PC-9 (cell line): ENCODE data around the gene C20orf144. TPM values are rescaled to one million over a fixed set of nuclear protein-coding genes. Genes with fewer than 3 reads are reported as not detected.

ENCODE experiments used
- BruUV-seq: library from RNA; stranded (reverse); fragments of 400-500 nt; replicated peaks from 2 replicates; lab custom pipeline; 2021; lab: Mats Ljungman, UMichigan
- CTCF ChIA-PET: fragments of 300-600 bp; sonication (Branson Sonifier 250); formaldehyde crosslinking; loops from one replicate; lab custom pipeline; 2022; ENCODE audit warnings: antibody characterized with exemption; lab: Charles Lee
- POLR2A ChIA-PET: fragments of 300-600 bp; sonication (Branson Sonifier 250); formaldehyde crosslinking; loops from one replicate; lab custom pipeline; 2022; ENCODE audit warnings: antibody characterized with exemption; ENCODE audit not compliant: unreplicated experiment; lab: Charles Lee
- DNase-seq, 2 experiments: peaks; one replicate each; pipeline versions ENCODE4 v3.0.0 to v3.0.0-alpha.2; 2015 to 2022; ENCODE audit warnings: mixed read lengths in 1 of 2
- H2AFZ ChIP-seq: fragments of 200-600 bp; sonication (generic); 2 replicates; pipeline ENCODE4 v1.8.1; 2017; ENCODE audit warnings: antibody characterized with exemption
- H3F3A ChIP-seq: fragments of 200-600 bp; sonication (generic); 2 replicates; pipeline ENCODE4 v1.8.1; 2017; ENCODE audit warnings: antibody characterized with exemption, mild to moderate bottlenecking, low read depth; ENCODE audit not compliant: insufficient read depth
- H3K27ac ChIP-seq: fragments of 200-600 bp; sonication (generic); 2 replicates; pipeline ENCODE4 v1.6.1; 2016; ENCODE audit warnings: mixed run types
- H3K27me3 ChIP-seq: fragments of 200-600 bp; sonication (generic); 2 replicates; pipeline ENCODE4 v1.6.1; 2016; ENCODE audit warnings: low read depth, mixed run types; ENCODE audit not compliant: insufficient read depth
- H3K36me3 ChIP-seq: fragments of 200-600 bp; sonication (generic); 2 replicates; pipeline ENCODE4 v1.6.1; 2016; ENCODE audit warnings: low read depth, mixed run types
- H3K4me1 ChIP-seq: fragments of 200-600 bp; sonication (generic); replicated peaks from 2 replicates; pipeline ENCODE4 v1.6.1; 2016; ENCODE audit warnings: mixed run types; ENCODE audit not compliant: insufficient read depth
- H3K4me2 ChIP-seq: fragments of 200-600 bp; sonication (generic); 2 replicates; pipeline ENCODE4 v1.6.1; 2017; ENCODE audit warnings: mixed run types
- H3K4me3 ChIP-seq: fragments of 200-600 bp; sonication (generic); 2 replicates; pipeline ENCODE4 v1.6.1; 2016; ENCODE audit warnings: mixed run types
- H3K79me2 ChIP-seq: fragments of 200-600 bp; sonication (generic); 2 replicates; pipeline ENCODE4 v1.6.1; 2017; ENCODE audit warnings: low read depth, mixed run types
- H3K9me2 ChIP-seq: fragments of 200-600 bp; sonication (generic); 2 replicates; pipeline ENCODE4 v1.8.1; 2017; ENCODE audit warnings: mild to moderate bottlenecking; ENCODE audit not compliant: insufficient read depth
- H3K9me3 ChIP-seq: fragments of 200-600 bp; sonication (generic); 2 replicates; pipeline ENCODE4 v1.8.1; 2016; ENCODE audit warnings: low read depth; ENCODE audit not compliant: insufficient read depth
- H4K20me1 ChIP-seq: fragments of 200-600 bp; sonication (generic); 2 replicates; pipeline ENCODE4 v1.8.1; 2017; ENCODE audit not compliant: insufficient read depth
- EZH2 ChIP-seq: fragments of 200-600 bp; sonication (generic); IDR thresholded peaks from 2 replicates; pipeline ENCODE4 v1.8.0; 2017; ENCODE audit warnings: antibody characterized with exemption, low read depth
- intact Hi-C: fragments of 100-400 bp; cut with micrococcal nuclease; formaldehyde crosslinking; loops from one replicate; pipeline ENCODE4 v1.10.0; 2022; ENCODE audit not compliant: unreplicated experiment
- total RNA-seq: library from RNA; stranded (reverse); gene quantifications from 2 replicates; pipeline ENCODE4 v1.2.3, GENCODE V29; 2021
- TF ChIP-seq, protein P1 (sequence below): fragments of 200-600 bp; sonication (generic); conservative IDR thresholded peaks from 2 replicates; pipeline ENCODE4 v1.6.1; 2017; ENCODE audit warnings: mixed run types, antibody characterized with exemption, mild to moderate bottlenecking, moderate library complexity

Gene C20orf144
- total RNA-seq, 1 experiment from 2014 or later = 0.20 TPM

DNA sequence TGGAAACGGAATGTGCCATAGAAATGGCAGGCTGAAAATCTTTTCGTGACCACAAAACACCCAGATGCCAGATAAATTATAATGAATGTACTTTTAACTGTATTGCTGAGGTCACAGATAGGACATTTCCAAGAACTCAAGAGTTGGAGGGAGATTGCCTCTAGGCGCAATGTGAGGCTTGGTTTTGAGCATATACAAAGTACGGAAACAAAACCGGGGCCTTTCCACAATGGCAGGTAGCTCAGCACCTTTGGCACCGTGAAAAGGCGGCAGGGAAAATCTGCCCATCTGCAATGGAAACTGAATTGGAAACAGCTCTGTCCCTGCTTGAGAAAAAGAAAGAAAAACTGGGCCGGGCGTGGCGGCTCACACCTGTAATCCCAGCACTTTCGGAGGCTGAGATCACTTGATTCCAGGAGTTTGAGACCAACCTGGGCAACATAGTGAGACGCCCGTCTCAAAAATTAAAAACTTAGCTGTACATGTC is 10.5 kb upstream of the C20orf144 start:
- BruUV-seq = TSS peak; percentile 5
- H3K9me3 ChIP-seq = no peaks in the 10 kb centered on the region
- no peaks in the 10 kb centered on the region for H3K36me3 ChIP-seq
- no peaks in the 10 kb centered on the region for H3K79me2 ChIP-seq
- CTCF ChIA-PET = interaction anchor here (0.5 kb wide), 1 partner anchor 473 kb away, joined by 3 read pairs; no protein-coding TSS in a partner anchor
- no peak overlapping the region for H3K4me3 ChIP-seq
- POLR2A ChIA-PET = interaction anchor here (0.6 kb wide), 1 partner anchor 135 kb away, joined by 14 read pairs; no protein-coding TSS in a partner anchor
- peaks cover 32% of the 10 kb centered on the region for H3F3A ChIP-seq
- no peak overlapping the region for H3K27ac ChIP-seq
- no peaks in the 10 kb centered on the region for H4K20me1 ChIP-seq
- intact Hi-C loops = loop anchor here (2.0 to 5.0 kb wide), 2 partner anchors 195 to 249 kb away; partner anchors contain the start of gene CDK5RAP1
- no peak for TF ChIP-seq EZH2
- TF ChIP-seq, protein P1, sequence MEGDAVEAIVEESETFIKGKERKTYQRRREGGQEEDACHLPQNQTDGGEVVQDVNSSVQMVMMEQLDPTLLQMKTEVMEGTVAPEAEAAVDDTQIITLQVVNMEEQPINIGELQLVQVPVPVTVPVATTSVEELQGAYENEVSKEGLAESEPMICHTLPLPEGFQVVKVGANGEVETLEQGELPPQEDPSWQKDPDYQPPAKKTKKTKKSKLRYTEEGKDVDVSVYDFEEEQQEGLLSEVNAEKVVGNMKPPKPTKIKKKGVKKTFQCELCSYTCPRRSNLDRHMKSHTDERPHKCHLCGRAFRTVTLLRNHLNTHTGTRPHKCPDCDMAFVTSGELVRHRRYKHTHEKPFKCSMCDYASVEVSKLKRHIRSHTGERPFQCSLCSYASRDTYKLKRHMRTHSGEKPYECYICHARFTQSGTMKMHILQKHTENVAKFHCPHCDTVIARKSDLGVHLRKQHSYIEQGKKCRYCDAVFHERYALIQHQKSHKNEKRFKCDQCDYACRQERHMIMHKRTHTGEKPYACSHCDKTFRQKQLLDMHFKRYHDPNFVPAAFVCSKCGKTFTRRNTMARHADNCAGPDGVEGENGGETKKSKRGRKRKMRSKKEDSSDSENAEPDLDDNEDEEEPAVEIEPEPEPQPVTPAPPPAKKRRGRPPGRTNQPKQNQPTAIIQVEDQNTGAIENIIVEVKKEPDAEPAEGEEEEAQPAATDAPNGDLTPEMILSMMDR = no peak
- DNase-seq = no peak
- no peaks in the 10 kb centered on the region for H3K27me3 ChIP-seq
- peaks cover 48% of the 10 kb centered on the region for H3K4me1 ChIP-seq
- no peaks in the 10 kb centered on the region for H3K9me2 ChIP-seq
- peak overlapping the region; percentile 48 for H3K4me2 ChIP-seq
- no peak overlapping the region for H2AFZ ChIP-seq

DNA sequence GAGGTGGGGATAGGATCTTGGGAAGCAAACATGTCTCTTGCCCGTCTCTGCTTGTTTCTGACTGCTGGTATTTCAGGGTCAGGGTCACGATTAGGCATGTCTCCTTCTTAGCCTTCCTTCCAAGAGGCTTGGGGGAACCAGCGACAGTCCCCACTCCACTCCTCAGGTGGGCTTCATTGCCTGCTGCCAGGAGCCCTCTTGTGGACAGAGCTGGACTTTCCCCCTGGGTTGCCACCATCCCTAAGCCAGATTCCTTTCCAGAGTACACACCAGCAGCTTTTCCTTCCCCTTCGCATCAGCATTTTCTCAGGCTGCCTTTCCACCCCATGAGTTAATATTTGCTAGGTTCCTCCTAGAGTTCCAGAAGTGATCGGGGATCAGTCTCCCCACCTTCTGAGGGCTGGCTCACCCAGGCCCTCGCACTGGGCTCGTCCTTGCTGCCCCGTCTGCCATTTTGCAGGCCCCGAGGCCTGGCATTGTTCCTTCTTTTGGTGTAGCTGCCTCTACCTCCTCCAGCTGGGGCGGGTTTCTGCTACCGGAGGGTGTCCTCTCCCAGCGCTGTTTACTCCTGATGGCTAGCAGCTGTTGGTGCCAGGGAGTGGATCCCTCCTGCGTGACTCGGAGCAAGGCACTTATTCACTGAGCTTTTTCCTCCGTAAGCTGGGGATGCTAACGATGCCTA is 8.8 kb upstream of the C20orf144 start:
- Histone ChIP-seq H4K20me1 (no peaks in the 10 kb centered on the region), H3K9me2 (no peaks in the 10 kb centered on the region), H3K27me3 (no peaks in the 10 kb centered on the region), H3K9me3 (no peaks in the 10 kb centered on the region), H3K36me3 (no peaks in the 10 kb centered on the region), H3K4me2 (peak overlapping the region; percentile 38; the same call in 1 of the 2 replicates), H2AFZ (no peak overlapping the region), H3K4me3 (no peak overlapping the region), H3K4me1 (peaks cover 48% of the 10 kb centered on the region), H3F3A (peaks cover 32% of the 10 kb centered on the region), H3K79me2 (no peaks in the 10 kb centered on the region), H3K27ac (no peak overlapping the region)
- intact Hi-C loops = loop anchor here (5.0 kb wide), 1 partner anchor 251 kb away; the partner anchor contains the start of gene CDK5RAP1
- ChIA-PET CTCF (interaction anchor here (0.6 kb wide), 1 partner anchor 121 kb away, joined by 3 read pairs; no protein-coding TSS in a partner anchor), POLR2A (interaction anchor here (0.5 to 1.6 kb wide), 4 partner anchors 11 to 486 kb away, joined by 3 to 10 read pairs (median 4); partner anchors contain the start of gene ACTL10)
- TF ChIP-seq EZH2 = no peak
- TF ChIP-seq, protein P1 = peak; percentile 77
- BruUV-seq = no TSS peak
- peak in 1 of 2 experiments; percentile 60 for DNase-seq

DNA sequence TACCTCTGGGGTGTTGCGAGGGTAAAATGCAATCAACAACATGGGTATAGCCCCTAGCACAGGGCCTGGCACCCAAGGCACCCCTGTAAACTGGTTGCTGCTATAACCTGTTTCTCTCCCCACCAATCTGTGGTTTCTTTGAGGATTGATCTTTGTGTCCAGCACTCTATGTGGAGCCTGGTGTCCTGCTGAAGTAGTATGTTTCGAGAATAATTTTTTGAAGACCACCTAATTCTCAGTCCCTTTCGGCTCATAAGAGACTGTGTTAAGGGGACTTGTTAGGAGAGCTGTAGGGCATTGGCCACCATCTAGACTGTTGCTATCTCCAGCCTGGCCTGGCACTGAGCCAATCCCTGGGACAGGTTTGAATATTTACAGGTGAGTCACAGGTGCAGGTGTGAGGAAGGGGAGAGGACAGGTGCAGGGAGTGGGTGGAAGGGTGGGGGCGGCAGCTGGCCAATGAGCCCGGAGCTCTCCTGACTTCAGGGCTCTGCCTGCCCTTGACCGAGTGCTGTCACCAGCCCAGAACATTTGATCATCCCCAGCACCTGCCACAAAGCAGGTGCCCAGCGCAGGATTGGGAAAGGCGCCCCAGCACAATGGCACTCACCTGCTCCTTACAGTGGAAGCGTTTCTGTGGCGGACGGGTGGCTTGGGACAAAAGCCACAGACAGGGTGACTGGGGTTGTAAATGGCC is 8.1 kb upstream of the C20orf144 start:
- TF ChIP-seq, protein P1 = no peak
- no peak for TF ChIP-seq EZH2
- CTCF ChIA-PET = no interaction called here
- Histone ChIP-seq H3K4me1 (peaks cover 48% of the 10 kb centered on the region), H3K27me3 (no peaks in the 10 kb centered on the region), H3K27ac (no peak overlapping the region), H3K79me2 (no peaks in the 10 kb centered on the region), H3K36me3 (no peaks in the 10 kb centered on the region), H3K4me3 (no peak overlapping the region), H3K9me2 (no peaks in the 10 kb centered on the region), H3K4me2 (peak overlapping the region; percentile 38), H3K9me3 (no peaks in the 10 kb centered on the region), H2AFZ (no peak overlapping the region), H4K20me1 (no peaks in the 10 kb centered on the region), H3F3A (peaks cover 32% of the 10 kb centered on the region)
- BruUV-seq = no TSS peak
- intact Hi-C loops = loop anchor here (5.0 kb wide), 1 partner anchor 252 kb away; the partner anchor contains the start of gene CDK5RAP1
- peak; percentile 81 to 88 for DNase-seq
- POLR2A ChIA-PET = interaction anchor here (0.6 to 1.6 kb wide), 2 partner anchors 12 to 136 kb away, joined by 4 to 10 read pairs; partner anchors contain the start of gene ACTL10
